Measurements from ENCODE around the gene PHF2. TPM values are rescaled to one million over a fixed set of nuclear protein-coding genes. Genes with fewer than 3 reads are reported as not detected.

Gene PHF2
- total RNA-seq, 2 donors from 2014 or later = 32.4 to 32.9 TPM

- no peak for DNase-seq (ENCODE audit: low spot score)
- WGBS = 65% methylated on average over 12 of the region's 13 CpGs
- TF ChIP-seq POLR2AphosphoS5 (IDR thresholded peaks at IDR 0.05) (no peak), POLR2A (IDR thresholded peaks at IDR 0.05) (no peak), CTCF (IDR thresholded peaks at IDR 0.05) (no peak)
- intact Hi-C loops (cut with DNase I) = no loop called here
- Histone ChIP-seq H3K27ac (no peak overlapping the region), H3K4me1 (replicated peaks) (peaks cover 9% of the 10 kb centered on the region), H3K9me3 (no peaks in the 10 kb centered on the region), H3K27me3 (replicated peaks; ENCODE audit: insufficient read depth) (no peaks in the 10 kb centered on the region), H3K36me3 (no peaks in the 10 kb centered on the region), H3K4me3 (no peak overlapping the region)
Observed at GRCh38 chr9:93591301-93592007, 15.1 kb downstream of the PHF2 start.

GRCh38 chr9:93592008-93592642 lies 15.7 kb downstream of the PHF2 start:
- 81% methylated on average over 8 of the region's 8 CpGs for WGBS
- H3K4me3 ChIP-seq = no peak overlapping the region
- TF ChIP-seq CTCF (IDR thresholded peaks at IDR 0.05) (no peak), POLR2AphosphoS5 (IDR thresholded peaks at IDR 0.05) (no peak), POLR2A (IDR thresholded peaks at IDR 0.05) (no peak)
- H3K9me3 ChIP-seq = no peaks in the 10 kb centered on the region
- peaks cover 9% of the 10 kb centered on the region for H3K4me1 ChIP-seq (replicated peaks)
- H3K27me3 ChIP-seq (replicated peaks; ENCODE audit: insufficient read depth) = no peaks in the 10 kb centered on the region
- no peak for DNase-seq (ENCODE audit: low spot score)
- intact Hi-C loops (cut with DNase I) = no loop called here
- H3K27ac ChIP-seq = no peak overlapping the region
- H3K36me3 ChIP-seq = no peaks in the 10 kb centered on the region

GRCh38 chr9:93592643-93593021 lies 16.2 kb downstream of the PHF2 start:
- peaks cover 9% of the 10 kb centered on the region for H3K4me1 ChIP-seq (replicated peaks)
- peak in 1 of 4 experiments; percentile 6 for TF ChIP-seq CTCF (IDR thresholded peaks at IDR 0.05)
- no peak for TF ChIP-seq POLR2AphosphoS5 (IDR thresholded peaks at IDR 0.05)
- H3K36me3 ChIP-seq = no peaks in the 10 kb centered on the region
- H3K4me3 ChIP-seq = no peak overlapping the region
- whole genome bisulfite sequencing = 49% methylated on average over 2 of the region's 2 CpGs
- H3K27ac ChIP-seq = no peak overlapping the region
- DNase-seq (ENCODE audit: low spot score) = no peak
- H3K27me3 ChIP-seq (replicated peaks; ENCODE audit: insufficient read depth) = no peaks in the 10 kb centered on the region
- H3K9me3 ChIP-seq = no peaks in the 10 kb centered on the region
- intact Hi-C loops (cut with DNase I) = no loop called here

- H3K27ac ChIP-seq = no peak overlapping the region
- no peak for DNase-seq (ENCODE audit: low spot score)
- TF ChIP-seq CTCF (IDR thresholded peaks at IDR 0.05) (no peak), POLR2AphosphoS5 (IDR thresholded peaks at IDR 0.05) (no peak), POLR2A (IDR thresholded peaks at IDR 0.05) (no peak)
- no peaks in the 10 kb centered on the region for H3K36me3 ChIP-seq
- H3K9me3 ChIP-seq = no peaks in the 10 kb centered on the region
- no peak overlapping the region for H3K4me3 ChIP-seq
- intact Hi-C loops (cut with DNase I) = no loop called here
- 57% methylated on average over 2 of the region's 2 CpGs for WGBS
- H3K27me3 ChIP-seq (replicated peaks; ENCODE audit: insufficient read depth) = no peaks in the 10 kb centered on the region
- H3K4me1 ChIP-seq (replicated peaks) = peaks cover 9% of the 10 kb centered on the region
Observed at GRCh38 chr9:93593144-93593658, 16.8 kb downstream of the PHF2 start.
